B cell (primary cell): Measurements from ENCODE around the gene TINAG. TPM values are rescaled to one million over a fixed set of nuclear protein-coding genes. Genes with fewer than 3 reads are reported as not detected.

Experiments used
- ATAC-seq: fragments of 200-7000 bp; cut with Tn5 transposase; one replicate; pipeline ENCODE4 v1.10.0; 2021; ENCODE audit warnings: low read depth, mild to moderate bottlenecking, moderate number of reproducible peaks, moderate library complexity
- CTCF ChIA-PET: fragments of 350-600 bp; sonication (Branson Sonifier 250); formaldehyde crosslinking; loops from one replicate; lab custom pipeline; 2021; ENCODE audit warnings: antibody characterized with exemption, inconsistent platforms; lab: Charles Lee
- POLR2A ChIA-PET: fragments of 350-600 bp; sonication (Branson Sonifier 250); formaldehyde crosslinking; loops from one replicate; lab custom pipeline; 2021; ENCODE audit warnings: antibody characterized with exemption; lab: Charles Lee
- DNase-seq: peaks from one replicate; pipeline ENCODE4 v3.0.0; 2013
- H2AFZ ChIP-seq: 2 replicates; pipeline ENCODE4 v1.6.1; 2012; ENCODE audit warnings: mild to moderate bottlenecking, low read depth, low read length; ENCODE audit not compliant: insufficient read depth, poor library complexity, severe bottlenecking
- H3K27ac ChIP-seq, 2 donors: 1 replicate in 1 of 2; 2 replicates in 1 of 2; pipeline ENCODE4 v1.5.1; 2012 to 2013; ENCODE audit warnings: low read length in 2 of 2, mild to moderate bottlenecking in 2 of 2, moderate library complexity in 1 of 2
- H3K27me3 ChIP-seq, 4 experiments: fragments of 200-600 bp in 1 of 4; sonication (generic) in 1 of 4; replicated peaks in 1 of 4; 1 replicate in 2 of 4; 2 replicates in 2 of 4; pipeline versions ENCODE4 v1.6.1 to v1.7.0; 2013 to 2016; ENCODE audit warnings: low read length in 3 of 4, mild to moderate bottlenecking in 2 of 4, mixed read lengths in 1 of 4, moderate library complexity in 1 of 4; ENCODE audit not compliant: insufficient read depth in 4 of 4, control insufficient read depth in 3 of 4; ENCODE audit errors: control extremely low read depth in 1 of 4
- H3K36me3 ChIP-seq, 2 experiments: replicated peaks in 1 of 2; 1 replicate in 1 of 2; 2 replicates in 1 of 2; pipeline versions ENCODE4 v1.6.1 to v1.7.1; 2013; ENCODE audit warnings: low read length in 1 of 2; ENCODE audit not compliant: insufficient read depth in 2 of 2, control insufficient read depth in 1 of 2; ENCODE audit errors: control extremely low read depth in 1 of 2, extremely low read depth in 1 of 2
- H3K4me1 ChIP-seq, 2 donors: fragments of 200-600 bp in 1 of 2; sonication (generic) in 1 of 2; 1 replicate in 1 of 2; 2 replicates in 1 of 2; pipeline versions ENCODE4 v1.5.1 to v1.6.1; 2013 to 2017; ENCODE audit warnings: low read length in 2 of 2; ENCODE audit not compliant: control insufficient read depth in 2 of 2, insufficient read depth in 2 of 2
- H3K4me2 ChIP-seq: replicated peaks from 2 replicates; pipeline ENCODE3; 2012; ENCODE audit warnings: mild to moderate bottlenecking, low read depth, low read length; ENCODE audit not compliant: poor library complexity, severe bottlenecking
- H3K4me3 ChIP-seq, 5 experiments: fragments of 200-600 bp in 1 of 5; sonication (generic) in 1 of 5; 1 replicate in 3 of 5; 2 replicates in 2 of 5; pipeline versions ENCODE4 v1.5.1 to v1.7.0; 2011 to 2016; ENCODE audit warnings: low read length in 4 of 5, mild to moderate bottlenecking in 4 of 5, low read depth in 2 of 5, control low read depth in 1 of 5, moderate library complexity in 1 of 5; ENCODE audit not compliant: insufficient read depth in 1 of 5; ENCODE audit errors: control extremely low read depth in 1 of 5, extremely low read depth in 1 of 5
- H3K79me2 ChIP-seq: fragments of 200-600 bp; sonication (generic); one replicate; pipeline ENCODE4 v1.6.0; 2016; ENCODE audit warnings: low read length; ENCODE audit not compliant: control insufficient read depth, insufficient read depth
- H3K9ac ChIP-seq: fragments of 200-600 bp; sonication (generic); 2 replicates; pipeline ENCODE4 v1.6.1; 2017; ENCODE audit warnings: mild to moderate bottlenecking, low read length, moderate library complexity
- H3K9me3 ChIP-seq, 3 donors: one replicate each; pipeline versions ENCODE4 v1.6.1 to v1.7.1; 2013; ENCODE audit warnings: low read length in 2 of 3; ENCODE audit not compliant: control insufficient read depth in 2 of 3, insufficient read depth in 1 of 3; ENCODE audit errors: control extremely low read depth in 1 of 3
- H4K20me1 ChIP-seq: 2 replicates; pipeline ENCODE4 v1.6.0; 2012; ENCODE audit warnings: mild to moderate bottlenecking, low read length; ENCODE audit not compliant: insufficient read depth, control insufficient read depth, poor library complexity, severe bottlenecking
- H3K27ac Mint-ChIP-seq: one replicate; pipeline ENCODE4 v1.8.0; 2021; ENCODE audit warnings: mixed read lengths
- H3K27me3 Mint-ChIP-seq: one replicate; pipeline ENCODE4 v1.8.0; 2021; ENCODE audit warnings: mixed read lengths
- H3K4me1 Mint-ChIP-seq: one replicate; pipeline ENCODE4 v1.8.0; 2021; ENCODE audit warnings: mixed read lengths
- H3K4me3 Mint-ChIP-seq: one replicate; pipeline ENCODE4 v1.8.0; 2021; ENCODE audit warnings: mixed read lengths
- H3K9me3 Mint-ChIP-seq: one replicate; pipeline ENCODE4 v1.8.0; 2022; ENCODE audit warnings: mixed read lengths; ENCODE audit not compliant: insufficient read depth
- CTCF ChIP-seq: fragments of 200-600 bp; IDR thresholded peaks from one replicate; pipeline ENCODE4 v1.8.0; 2022; ENCODE audit warnings: antibody characterized with exemption, mild to moderate bottlenecking
- EZH2 ChIP-seq: IDR thresholded peaks from 2 replicates; pipeline ENCODE4 v1.6.1; 2012; ENCODE audit warnings: borderline replicate concordance, low read depth, mild to moderate bottlenecking, moderate library complexity, low read length; ENCODE audit not compliant: insufficient read depth, poor library complexity, severe bottlenecking
- WGBS: methylation state at CpG from one replicate; pipeline ENCODE4 v1.1.5; 2013; ENCODE audit warnings: missing lambda C conversion rate; ENCODE audit not compliant: insufficient coverage; 5-methylcytosine and 5-hydroxymethylcytosine counted together
- intact Hi-C: fragments of 100-400 bp; cut with micrococcal nuclease; formaldehyde crosslinking; loops from one replicate; pipeline ENCODE4 v1.10.0; 2022
- polyA plus RNA-seq: library from polyadenylated mRNA; depleted of rRNA; stranded (reverse); fragments of >200 nt; gene quantifications from 2 replicates; pipeline ENCODE4 v1.2.3, GENCODE V29; 2012
- total RNA-seq, 2 donors: library from RNA; stranded (reverse); fragments of 120-200 nt in 1 of 2; gene quantifications; 1 replicate in 1 of 2; 2 replicates in 1 of 2; pipeline versions ENCODE4 v1.2.3 to v1.2.4, GENCODE V29; 2013 to 2022

The TINAG gene
- total and polyA plus RNA-seq, 2 donors (not counting 1 experiment from before 2014, with no cell fraction given) = not detected

- Mint-ChIP-seq H3K9me3 (no peaks in the 10 kb centered on the region), H3K27ac (no peak overlapping the region), H3K4me1 (no peaks in the 10 kb centered on the region), H3K4me3 (no peak overlapping the region), H3K27me3 (no peaks in the 10 kb centered on the region)
- POLR2A ChIA-PET = no interaction called here
- no peak overlapping the region for H3K27ac ChIP-seq
- no peaks in the 10 kb centered on the region for H3K4me1 ChIP-seq
- no peak overlapping the region for H3K9ac ChIP-seq
- no peak overlapping the region for H2AFZ ChIP-seq
- no peaks in the 10 kb centered on the region for H3K27me3 ChIP-seq
- H3K4me2 ChIP-seq = no peak overlapping the region
- no peak overlapping the region for H3K4me3 ChIP-seq
- intact Hi-C loops = no loop called here
- CTCF ChIA-PET = no interaction called here
- TF ChIP-seq CTCF = no peak
- no peak for TF ChIP-seq EZH2
- H4K20me1 ChIP-seq = no peaks in the 10 kb centered on the region
- peaks cover 0 to 9% (median 0%) of the 10 kb centered on the region in 3 donors for H3K9me3 ChIP-seq
- ATAC-seq = no peak
- H3K36me3 ChIP-seq = no peaks in the 10 kb centered on the region
- no peaks in the 10 kb centered on the region for H3K79me2 ChIP-seq
- no peak for DNase-seq
- WGBS = no CpG with 5 or more reads among the region's 2 CpGs
Observed at GRCh38 chr6:54299542-54300269, 8.5 kb upstream of the TINAG start.

- no peaks in the 10 kb centered on the region for H3K9me3 ChIP-seq
- Mint-ChIP-seq H3K4me3 (no peak overlapping the region), H3K9me3 (no peaks in the 10 kb centered on the region), H3K27me3 (no peaks in the 10 kb centered on the region), H3K27ac (no peak overlapping the region), H3K4me1 (no peaks in the 10 kb centered on the region)
- POLR2A ChIA-PET = no interaction called here
- no peak overlapping the region for H3K9ac ChIP-seq
- intact Hi-C loops = no loop called here
- CTCF ChIA-PET = no interaction called here
- DNase-seq = no peak
- no peak for TF ChIP-seq CTCF
- TF ChIP-seq EZH2 = no peak
- H3K4me1 ChIP-seq = no peaks in the 10 kb centered on the region
- no peaks in the 10 kb centered on the region for H3K27me3 ChIP-seq
- H3K4me3 ChIP-seq = no peak overlapping the region
- no peak for ATAC-seq
- H3K79me2 ChIP-seq = no peaks in the 10 kb centered on the region
- H3K36me3 ChIP-seq = no peaks in the 10 kb centered on the region
- H4K20me1 ChIP-seq = no peaks in the 10 kb centered on the region
- no peak overlapping the region for H3K4me2 ChIP-seq
- no peak overlapping the region for H2AFZ ChIP-seq
- H3K27ac ChIP-seq = no peak overlapping the region
Observed at GRCh38 chr6:54301770-54302169, 6.5 kb upstream of the TINAG start.
